Measurements from ENCODE around the gene KCNH1.

Gene KCNH1

GRCh38 chr1:210727709-210728108 lies 406.2 kb downstream of the KCNH1 start:
- no peak for DNase-seq (ENCODE audit: low read depth in 2 of 3, low spot score in 1 of 3)

- peak in 2 of 3 donors; percentile 5 to 37 for DNase-seq (ENCODE audit: low read depth in 2 of 3, low spot score in 1 of 3)
Measured at GRCh38 chr1:210726621-210727020, 407.3 kb downstream of the KCNH1 start.

- no peak for DNase-seq (ENCODE audit: low read depth in 2 of 3, low spot score in 1 of 3)
Measured at GRCh38 chr1:210724768-210725167, 409.2 kb downstream of the KCNH1 start.

GRCh38 chr1:210723646-210724045 lies 410.3 kb downstream of the KCNH1 start:
- no peak for DNase-seq (ENCODE audit: low read depth in 2 of 3, low spot score in 1 of 3)

- no peak for DNase-seq (ENCODE audit: low read depth in 2 of 3, low spot score in 1 of 3)
Measured at GRCh38 chr1:210722410-210723081, 411.4 kb downstream of the KCNH1 start.

- DNase-seq (ENCODE audit: low read depth in 2 of 3, low spot score in 1 of 3) = no peak
Measured at GRCh38 chr1:210715072-210715471, 418.9 kb downstream of the KCNH1 start.

- no peak for DNase-seq (ENCODE audit: low read depth in 2 of 3, low spot score in 1 of 3)
Measured at GRCh38 chr1:210711825-210712612, 421.9 kb downstream of the KCNH1 start.

GRCh38 chr1:210709701-210710100 lies 424.2 kb downstream of the KCNH1 start:
- DNase-seq (ENCODE audit: low read depth in 2 of 3, low spot score in 1 of 3) = no peak

GRCh38 chr1:210707300-210708240 lies 426.4 kb downstream of the KCNH1 start:
- DNase-seq (ENCODE audit: low read depth in 2 of 3, low spot score in 1 of 3) = no peak

GRCh38 chr1:210706246-210706645 lies 427.7 kb downstream of the KCNH1 start:
- DNase-seq (ENCODE audit: low read depth in 2 of 3, low spot score in 1 of 3) = no peak

- no peak for DNase-seq (ENCODE audit: low read depth in 2 of 3, low spot score in 1 of 3)
Measured at GRCh38 chr1:210705086-210705485, 428.9 kb downstream of the KCNH1 start.

- no peak for DNase-seq (ENCODE audit: low read depth in 2 of 3, low spot score in 1 of 3)
Measured at GRCh38 chr1:210703593-210703992, 430.4 kb downstream of the KCNH1 start.

- DNase-seq (ENCODE audit: low read depth in 2 of 3, low spot score in 1 of 3) = no peak
Measured at GRCh38 chr1:210702506-210702905, 431.4 kb downstream of the KCNH1 start.

GRCh38 chr1:210700511-210700910 lies 433.4 kb downstream of the KCNH1 start:
- DNase-seq (ENCODE audit: low read depth in 2 of 3, low spot score in 1 of 3) = no peak

- DNase-seq (ENCODE audit: low read depth in 2 of 3, low spot score in 1 of 3) = no peak
Measured at GRCh38 chr1:210700083-210700482, 433.9 kb downstream of the KCNH1 start.

- DNase-seq (ENCODE audit: low read depth in 2 of 3, low spot score in 1 of 3) = no peak
Measured at GRCh38 chr1:210698661-210699060, 435.3 kb downstream of the KCNH1 start.

- no peak for DNase-seq (ENCODE audit: low read depth in 2 of 3, low spot score in 1 of 3)
Measured at GRCh38 chr1:210697185-210697584, 436.8 kb downstream of the KCNH1 start.

- DNase-seq (ENCODE audit: low read depth in 2 of 3, low spot score in 1 of 3) = no peak
Measured at GRCh38 chr1:210696709-210697108, 437.2 kb downstream of the KCNH1 start.

- no peak for DNase-seq (ENCODE audit: low read depth in 2 of 3, low spot score in 1 of 3)
Measured at GRCh38 chr1:210695026-210695425, 438.9 kb downstream of the KCNH1 start.

- no peak for DNase-seq (ENCODE audit: low read depth in 2 of 3, low spot score in 1 of 3)
Measured at GRCh38 chr1:210692796-210693195, 441.2 kb downstream of the KCNH1 start.

- DNase-seq (ENCODE audit: low read depth in 2 of 3, low spot score in 1 of 3) = no peak
Measured at GRCh38 chr1:210691039-210691610, 442.8 kb downstream of the KCNH1 start.
